ENCODE results near the gene ENKUR.
A peak's percentile ranks its signal among the peaks of the same experiment; 100 is the strongest.

The ENKUR gene

DNA sequence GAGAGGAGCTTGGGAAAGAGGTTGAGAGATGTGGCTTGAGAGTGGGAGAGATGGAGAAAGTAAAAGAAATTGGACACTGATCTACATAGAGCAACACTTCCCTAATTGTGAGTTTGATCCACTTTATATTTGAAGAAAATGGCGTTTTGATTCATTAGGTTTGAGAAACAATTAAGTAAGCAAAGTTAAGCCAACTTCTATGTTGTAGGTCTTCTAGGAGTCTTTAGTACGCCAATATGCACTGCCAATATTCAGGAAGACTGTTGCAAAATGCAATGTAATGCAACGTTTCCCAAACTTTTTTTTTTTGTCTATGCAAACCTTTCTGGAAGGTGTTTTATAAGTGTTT, 56.6 kb downstream of the ENKUR start:
- TF ChIP-seq, protein P1, sequence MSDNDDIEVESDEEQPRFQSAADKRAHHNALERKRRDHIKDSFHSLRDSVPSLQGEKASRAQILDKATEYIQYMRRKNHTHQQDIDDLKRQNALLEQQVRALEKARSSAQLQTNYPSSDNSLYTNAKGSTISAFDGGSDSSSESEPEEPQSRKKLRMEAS (IDR thresholded peaks at IDR 0.05), result no peak
- TF ChIP-seq CEBPB (IDR thresholded peaks at IDR 0.05), result no peak
- no peak for TF ChIP-seq EGR1 (IDR thresholded peaks at IDR 0.05)
- TF ChIP-seq, protein P2, sequence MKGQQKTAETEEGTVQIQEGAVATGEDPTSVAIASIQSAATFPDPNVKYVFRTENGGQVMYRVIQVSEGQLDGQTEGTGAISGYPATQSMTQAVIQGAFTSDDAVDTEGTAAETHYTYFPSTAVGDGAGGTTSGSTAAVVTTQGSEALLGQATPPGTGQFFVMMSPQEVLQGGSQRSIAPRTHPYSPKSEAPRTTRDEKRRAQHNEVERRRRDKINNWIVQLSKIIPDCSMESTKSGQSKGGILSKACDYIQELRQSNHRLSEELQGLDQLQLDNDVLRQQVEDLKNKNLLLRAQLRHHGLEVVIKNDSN (IDR thresholded peaks at IDR 0.05), result no peak
- no peak for TF ChIP-seq TEAD4 (IDR thresholded peaks at IDR 0.05)
- TF ChIP-seq TAF1 (IDR thresholded peaks at IDR 0.05; ENCODE audit: low read depth), result no peak
- no peak for TF ChIP-seq CREB1 (IDR thresholded peaks at IDR 0.05; ENCODE audit: low read depth)
- TF ChIP-seq YY1 (IDR thresholded peaks at IDR 0.05; ENCODE audit: low read depth), result no peak
- TF ChIP-seq NFIC (IDR thresholded peaks at IDR 0.05), result no peak
- TF ChIP-seq, protein P3, sequence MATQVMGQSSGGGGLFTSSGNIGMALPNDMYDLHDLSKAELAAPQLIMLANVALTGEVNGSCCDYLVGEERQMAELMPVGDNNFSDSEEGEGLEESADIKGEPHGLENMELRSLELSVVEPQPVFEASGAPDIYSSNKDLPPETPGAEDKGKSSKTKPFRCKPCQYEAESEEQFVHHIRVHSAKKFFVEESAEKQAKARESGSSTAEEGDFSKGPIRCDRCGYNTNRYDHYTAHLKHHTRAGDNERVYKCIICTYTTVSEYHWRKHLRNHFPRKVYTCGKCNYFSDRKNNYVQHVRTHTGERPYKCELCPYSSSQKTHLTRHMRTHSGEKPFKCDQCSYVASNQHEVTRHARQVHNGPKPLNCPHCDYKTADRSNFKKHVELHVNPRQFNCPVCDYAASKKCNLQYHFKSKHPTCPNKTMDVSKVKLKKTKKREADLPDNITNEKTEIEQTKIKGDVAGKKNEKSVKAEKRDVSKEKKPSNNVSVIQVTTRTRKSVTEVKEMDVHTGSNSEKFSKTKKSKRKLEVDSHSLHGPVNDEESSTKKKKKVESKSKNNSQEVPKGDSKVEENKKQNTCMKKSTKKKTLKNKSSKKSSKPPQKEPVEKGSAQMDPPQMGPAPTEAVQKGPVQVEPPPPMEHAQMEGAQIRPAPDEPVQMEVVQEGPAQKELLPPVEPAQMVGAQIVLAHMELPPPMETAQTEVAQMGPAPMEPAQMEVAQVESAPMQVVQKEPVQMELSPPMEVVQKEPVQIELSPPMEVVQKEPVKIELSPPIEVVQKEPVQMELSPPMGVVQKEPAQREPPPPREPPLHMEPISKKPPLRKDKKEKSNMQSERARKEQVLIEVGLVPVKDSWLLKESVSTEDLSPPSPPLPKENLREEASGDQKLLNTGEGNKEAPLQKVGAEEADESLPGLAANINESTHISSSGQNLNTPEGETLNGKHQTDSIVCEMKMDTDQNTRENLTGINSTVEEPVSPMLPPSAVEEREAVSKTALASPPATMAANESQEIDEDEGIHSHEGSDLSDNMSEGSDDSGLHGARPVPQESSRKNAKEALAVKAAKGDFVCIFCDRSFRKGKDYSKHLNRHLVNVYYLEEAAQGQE (IDR thresholded peaks at IDR 0.05; ENCODE audit: low read depth), result no peak
- no peak for TF ChIP-seq RAD21 (IDR thresholded peaks at IDR 0.05; ENCODE audit: low read depth)
- TF ChIP-seq EP300 (IDR thresholded peaks at IDR 0.05; ENCODE audit: borderline replicate concordance), result no peak
- no peak for TF ChIP-seq FOXM1 (IDR thresholded peaks at IDR 0.05; ENCODE audit: borderline replicate concordance, low read depth)
- TF ChIP-seq ZBTB7A (IDR thresholded peaks at IDR 0.05; ENCODE audit: low read depth), result no peak
- TF ChIP-seq TCF12 (IDR thresholded peaks at IDR 0.05; ENCODE audit: low read depth), result no peak

DNA sequence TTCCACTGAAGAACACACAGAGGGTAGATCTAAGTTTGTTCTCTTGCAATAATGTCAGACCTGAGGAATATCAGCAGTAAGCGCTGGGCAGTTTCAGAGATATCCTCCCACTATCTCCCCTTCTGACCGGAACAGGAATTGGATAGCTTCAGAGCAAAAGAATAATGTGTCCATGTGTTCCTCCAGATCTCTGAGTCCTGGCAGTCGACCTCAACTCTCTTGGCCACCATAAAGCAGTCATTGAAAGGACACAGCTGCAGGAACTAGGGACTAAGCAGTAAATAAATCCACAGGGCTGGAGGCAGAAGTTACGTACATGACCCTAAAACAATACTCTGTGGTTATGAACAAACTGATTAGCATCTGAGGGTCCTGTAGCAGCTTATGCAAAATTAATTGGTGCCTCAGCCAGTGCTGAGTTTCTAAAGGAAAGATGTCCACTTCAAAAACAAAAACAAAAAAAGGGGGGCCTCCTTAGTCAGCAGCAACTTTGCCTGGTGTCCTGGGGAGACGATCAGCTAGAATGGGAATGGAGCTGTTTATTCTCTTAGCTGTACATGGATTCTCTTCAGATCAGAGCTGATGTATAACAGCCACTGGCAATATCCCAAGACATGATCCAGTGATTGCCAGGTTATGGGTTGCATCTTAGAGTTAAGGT, 57.1 kb downstream of the ENKUR start:
- TF ChIP-seq, protein P3 (IDR thresholded peaks at IDR 0.05; ENCODE audit: low read depth), result no peak
- TF ChIP-seq FOXM1 (IDR thresholded peaks at IDR 0.05; ENCODE audit: borderline replicate concordance, low read depth) (no peak), EP300 (IDR thresholded peaks at IDR 0.05; ENCODE audit: borderline replicate concordance) (no peak), TCF12 (IDR thresholded peaks at IDR 0.05; ENCODE audit: low read depth) (no peak)

DNA sequence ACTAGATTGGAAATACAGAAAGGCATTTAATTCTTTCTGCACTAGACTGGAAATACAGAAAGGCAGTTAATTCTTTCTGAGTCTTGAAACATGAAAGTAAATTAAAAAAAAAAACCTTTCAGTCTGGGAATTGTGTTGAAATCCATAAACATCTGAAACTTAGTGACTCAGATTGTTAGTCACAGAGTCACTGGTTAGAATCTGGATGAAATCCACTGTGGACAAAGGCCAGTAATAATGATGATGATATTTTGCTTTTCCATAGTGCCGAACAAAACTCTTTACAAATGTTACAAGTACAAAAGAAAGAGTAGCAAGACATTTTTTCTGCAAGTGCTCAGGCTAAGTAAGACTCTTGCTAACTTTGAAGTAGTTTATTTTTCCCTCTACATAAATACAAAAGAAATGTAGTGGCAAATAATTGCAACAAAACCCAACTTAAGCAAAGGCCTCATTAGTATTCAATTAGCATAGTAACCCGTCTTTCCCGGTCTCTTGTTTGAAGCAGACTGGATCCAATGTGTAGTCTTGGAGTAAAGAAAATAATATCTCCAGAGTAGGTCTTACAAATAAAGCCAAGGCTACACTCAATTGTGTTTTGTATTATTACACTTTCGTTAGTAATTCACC, 57.8 kb downstream of the ENKUR start:
- 0 out of 2 replicates have a peak, but pooled peaks have one; percentile 14 for TF ChIP-seq EP300 (IDR thresholded peaks at IDR 0.05; ENCODE audit: borderline replicate concordance)
- no peak for TF ChIP-seq ZBTB7A (IDR thresholded peaks at IDR 0.05; ENCODE audit: low read depth)

DNA sequence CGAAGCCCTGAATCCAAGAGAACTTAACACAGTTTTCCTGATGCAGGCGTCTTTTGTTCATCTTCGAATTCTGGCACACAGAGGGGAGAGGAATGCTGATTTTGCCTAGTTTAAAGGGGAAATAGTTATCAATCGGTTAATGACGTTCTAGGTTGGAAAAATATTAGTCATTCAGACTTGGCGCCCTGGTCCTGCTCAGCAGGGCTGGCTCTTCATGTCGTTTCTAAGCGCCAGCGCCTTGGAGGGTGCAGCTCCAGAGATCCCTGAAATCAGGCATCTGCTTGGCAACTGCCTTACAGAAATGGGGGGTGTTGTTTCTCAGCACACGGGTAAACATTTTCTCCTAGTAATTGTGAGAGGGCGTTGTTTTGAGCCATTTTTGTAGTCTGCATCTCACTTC, 62.3 kb downstream of the ENKUR start:
- TF ChIP-seq TAF1 (IDR thresholded peaks at IDR 0.05; ENCODE audit: low read depth) (no peak), TCF12 (IDR thresholded peaks at IDR 0.05; ENCODE audit: low read depth) (no peak), EGR1 (IDR thresholded peaks at IDR 0.05) (no peak), NFIC (IDR thresholded peaks at IDR 0.05) (no peak), TEAD4 (IDR thresholded peaks at IDR 0.05) (no peak), EP300 (IDR thresholded peaks at IDR 0.05; ENCODE audit: borderline replicate concordance) (no peak), RAD21 (IDR thresholded peaks at IDR 0.05; ENCODE audit: low read depth) (no peak), ZBTB7A (IDR thresholded peaks at IDR 0.05; ENCODE audit: low read depth) (no peak), CEBPB (IDR thresholded peaks at IDR 0.05) (no peak), YY1 (IDR thresholded peaks at IDR 0.05; ENCODE audit: low read depth) (no peak)
- TF ChIP-seq, protein P2 (IDR thresholded peaks at IDR 0.05), result no peak
- TF ChIP-seq, protein P3 (IDR thresholded peaks at IDR 0.05; ENCODE audit: low read depth), result no peak
- TF ChIP-seq, protein P1 (IDR thresholded peaks at IDR 0.05), result no peak
